GM12878 (cell line): ENCODE results near the gene METRN. TPM values are rescaled to one million over a fixed set of nuclear protein-coding genes. Genes with fewer than 3 reads are reported as not detected.

Experiments
- ATAC-seq: fragments of 200-7000 bp; cut with Tn5 transposase; 3 replicates; pipeline ENCODE4 v1.9.1; 2020; ENCODE audit warnings: mild to moderate bottlenecking, moderate library complexity
- BruUV-seq: library from RNA; stranded (reverse); fragments of 400-500 nt; replicated peaks from 2 replicates; lab custom pipeline; 2021; lab: Mats Ljungman, UMichigan
- CTCF ChIA-PET: fragments of 300-600 bp; sonication (Branson Sonifier 250); formaldehyde crosslinking; extraction: SDS; loops from one replicate; lab custom pipeline; 2021; ENCODE audit warnings: inconsistent platforms; lab: Yijun Ruan, JAX
- POLR2A ChIA-PET: fragments of 350-600 bp; formaldehyde crosslinking; extraction: SDS; loops from one replicate; lab custom pipeline; 2021; ENCODE audit warnings: inconsistent platforms; lab: Charles Lee
- RAD21 ChIA-PET: fragments of 300-600 bp; sonication (Branson Sonifier 250); formaldehyde crosslinking; loops from one replicate; lab custom pipeline; 2023; ENCODE audit warnings: antibody characterized with exemption; ENCODE audit not compliant: unreplicated experiment; lab: Charles Lee
- SMC1A ChIA-PET: fragments of 300-600 bp; sonication (Branson Sonifier 250); formaldehyde crosslinking; loops from one replicate; lab custom pipeline; 2023; ENCODE audit not compliant: unreplicated experiment, uncharacterized antibody; lab: Charles Lee
- DNase-seq: peaks from one replicate; pipeline ENCODE4 v3.0.0-alpha.2; 2011; ENCODE audit warnings: low read depth, low spot score
- FAIRE-seq: peaks from 3 replicates; lab custom pipeline; 2011; peaks lifted over from hg19 to GRCh38; lab: Jason Lieb, UNC
- H2AFZ ChIP-seq: 2 replicates; pipeline ENCODE4 v1.6.0; 2011; ENCODE audit warnings: low read depth, low read length, control low read depth; ENCODE audit not compliant: control insufficient read depth
- H3K27ac ChIP-seq: 2 replicates; pipeline ENCODE4 v1.5.1; 2011; ENCODE audit warnings: control low read depth; ENCODE audit not compliant: control insufficient read depth, insufficient read depth
- H3K27me3 ChIP-seq, 2 experiments: replicated peaks in 1 of 2; 2 replicates each; pipeline versions ENCODE4 v1.6.0 to v1.6.1; 2011; ENCODE audit warnings: low read length in 1 of 2; ENCODE audit not compliant: control insufficient read depth in 2 of 2, insufficient read depth in 2 of 2
- H3K36me3 ChIP-seq, 2 experiments: 2 replicates each; pipeline ENCODE4 v1.5.1; 2011; ENCODE audit warnings: low read length in 1 of 2; ENCODE audit not compliant: control insufficient read depth in 2 of 2, insufficient read depth in 2 of 2
- H3K4me1 ChIP-seq: 2 replicates; pipeline ENCODE4 v1.6.1; 2011; ENCODE audit warnings: mild to moderate bottlenecking, low read length, moderate library complexity, mixed read lengths; ENCODE audit not compliant: control insufficient read depth, insufficient read depth
- H3K4me2 ChIP-seq: 2 replicates; pipeline ENCODE4 v1.6.0; 2011; ENCODE audit warnings: control low read depth; ENCODE audit not compliant: control insufficient read depth, insufficient read depth
- H3K4me3 ChIP-seq: fragments of 200-600 bp; sonication (generic); 2 replicates; pipeline ENCODE4 v1.5.1; 2016
- H3K79me2 ChIP-seq: 2 replicates; pipeline ENCODE4 v1.6.0; 2011; ENCODE audit warnings: low read length; ENCODE audit not compliant: control insufficient read depth, insufficient read depth
- H3K9ac ChIP-seq: 2 replicates; pipeline ENCODE4 v1.8.0; 2011; ENCODE audit warnings: low read length, control low read depth, mixed read lengths; ENCODE audit not compliant: control insufficient read depth, insufficient read depth
- H3K9me3 ChIP-seq: replicated peaks from 3 replicates; pipeline ENCODE4 v1.5.1; 2011; ENCODE audit warnings: mild to moderate bottlenecking, low read length; ENCODE audit not compliant: control insufficient read depth, insufficient read depth
- H4K20me1 ChIP-seq: 2 replicates; pipeline ENCODE4 v1.6.0; 2011; ENCODE audit not compliant: control insufficient read depth, insufficient read depth
- CHD4 ChIP-seq: fragments of 200-600 bp; sonication (generic); IDR thresholded peaks from 2 replicates; pipeline ENCODE4 v1.6.1; 2016; ENCODE audit warnings: mild to moderate bottlenecking
- NBN ChIP-seq: fragments of 450-650 bp; IDR thresholded peaks from 2 replicates; pipeline ENCODE4 v1.6.1; 2016
- NFXL1 ChIP-seq: fragments of 450-650 bp; IDR thresholded peaks from 2 replicates; pipeline ENCODE4 v1.6.1; 2017; ENCODE audit warnings: antibody characterized with exemption, mild to moderate bottlenecking, borderline replicate concordance
- POLR2A ChIP-seq: IDR thresholded peaks from 2 replicates; pipeline ENCODE4 v1.6.1; 2011; ENCODE audit warnings: low read depth, mild to moderate bottlenecking, low read length
- SMAD5 ChIP-seq: IDR thresholded peaks from 2 replicates; pipeline ENCODE4 v1.6.1; 2016; ENCODE audit warnings: antibody characterized with exemption, low read depth
- WGBS: methylation state at CpG from one replicate; pipeline ENCODE4 v1.1.6; 2016; ENCODE audit warnings: low lambda C conversion rate; ENCODE audit not compliant: insufficient replicate concordance, insufficient coverage; ENCODE audit errors: missing lambda C conversion rate; 5-methylcytosine and 5-hydroxymethylcytosine counted together
- in situ Hi-C: fragments of 300-500 bp; cut with MboI; formaldehyde crosslinking; loops from 9 replicates; pipeline ENCODE4 v1.14.3; 2018; ENCODE audit warnings: mixed read lengths
- intact Hi-C: fragments of 100-400 bp; cut with micrococcal nuclease; formaldehyde crosslinking; loops from one replicate; pipeline ENCODE4 v1.14.2; 2022; ENCODE audit not compliant: unreplicated experiment
- polyA plus RNA-seq, 11 experiments: library from polyadenylated mRNA; depleted of rRNA in 4 of 11; unstranded in 6 of 11; stranded (reverse) in 5 of 11; fragments of >200 nt; fragmentation: Nextera tagmentation in 4 of 11; fragmentation: Illumina TruSeq in 1 of 11; extraction: Ambion mirVana in 4 of 11; extraction: Trizol in 1 of 11; gene quantifications; 1 replicate in 1 of 11; 2 replicates in 10 of 11; pipeline versions ENCODE4 v1.2.1 to v1.2.3, GENCODE V29; 2011 to 2016; ENCODE audit warnings: inconsistent platforms in 2 of 11, missing spikeins in 2 of 11, low read depth in 1 of 11
- total RNA-seq, 4 experiments: library from RNA; depleted of rRNA in 3 of 4; stranded (reverse); fragments of >200 nt in 3 of 4; fragmentation: Illumina TruSeq in 1 of 4; extraction: Trizol in 1 of 4; gene quantifications; 2 replicates each; pipeline versions ENCODE4 v1.2.1 to v1.2.3, GENCODE V29; 2013 to 2021
- TF ChIP-seq, protein P1 (sequence below): fragments of 450-650 bp; formaldehyde crosslinking; IDR thresholded peaks from 2 replicates; pipeline ENCODE4 v1.5.0; 2022; ENCODE audit warnings: mild to moderate bottlenecking, missing genetic modification characterization

The METRN gene
- total and polyA plus RNA-seq, 10 of the 15 experiments (the other 5 are each of a cell fraction or from before 2014, with no cell fraction given) = 0.11 to 12.8 (median 1.1) TPM; not detected in 1

DNA sequence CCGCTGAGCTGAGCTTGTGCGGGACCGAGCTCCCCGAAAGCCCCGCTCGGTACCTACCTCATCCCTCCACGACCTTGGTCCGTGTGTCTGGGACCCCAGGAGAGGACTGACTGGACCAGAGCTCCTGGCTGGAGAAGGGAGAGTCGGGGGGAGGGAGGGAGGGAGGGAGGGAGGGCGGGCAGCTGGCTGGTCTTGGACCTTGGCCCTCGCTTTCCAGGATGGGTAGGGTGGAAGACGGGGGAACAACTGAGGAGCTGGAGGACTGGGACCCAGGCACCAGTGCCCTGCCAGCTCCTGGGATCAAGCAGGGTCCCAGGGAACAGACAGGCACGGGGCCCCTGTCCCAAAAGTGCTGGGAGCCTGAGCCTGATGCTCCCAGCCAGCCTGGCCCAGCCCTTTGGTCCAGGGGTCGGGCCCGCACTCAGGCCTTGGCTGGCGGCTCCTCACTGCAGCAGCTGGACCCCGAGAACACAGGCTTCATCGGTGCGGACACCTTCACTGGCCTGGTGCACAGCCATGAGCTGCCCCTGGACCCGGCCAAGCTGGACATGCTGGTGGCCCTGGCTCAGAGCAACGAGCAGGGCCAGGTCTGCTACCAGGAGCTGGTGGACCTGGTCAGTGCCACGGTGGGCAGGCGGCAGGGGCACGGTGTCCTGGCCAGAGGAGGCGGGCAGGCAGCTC lies 38.9 kb upstream of the METRN start:
- H3K4me1 ChIP-seq = no peaks in the 10 kb centered on the region
- peaks cover 7% of the 10 kb centered on the region for H3K79me2 ChIP-seq
- ATAC-seq (no peak), DNase-seq (no peak), FAIRE-seq (no peak)
- RAD21 ChIA-PET = interaction anchor here (0.8 kb wide), 1 partner anchor 40 kb away, joined by 3 read pairs; the partner anchor contains the start of gene METTL26
- BruUV-seq = no TSS peak
- H2AFZ ChIP-seq = no peak overlapping the region
- H3K9me3 ChIP-seq = no peaks in the 10 kb centered on the region
- intact Hi-C loops = no loop called here
- SMC1A ChIA-PET = no interaction called here
- H3K4me3 ChIP-seq = no peak overlapping the region
- POLR2A ChIA-PET = no interaction called here
- H3K27me3 ChIP-seq = no peaks in the 10 kb centered on the region
- 61% methylated on average over 19 of the region's 25 CpGs for WGBS
- no peak overlapping the region for H3K4me2 ChIP-seq
- no peak overlapping the region for H3K9ac ChIP-seq
- TF ChIP-seq SMAD5 = no peak
- peak; percentile 16; the same call in 1 of the 2 replicates for TF ChIP-seq POLR2A
- no peak for TF ChIP-seq CHD4
- TF ChIP-seq NFXL1 = no peak
- TF ChIP-seq NBN = no peak
- TF ChIP-seq, protein P1, sequence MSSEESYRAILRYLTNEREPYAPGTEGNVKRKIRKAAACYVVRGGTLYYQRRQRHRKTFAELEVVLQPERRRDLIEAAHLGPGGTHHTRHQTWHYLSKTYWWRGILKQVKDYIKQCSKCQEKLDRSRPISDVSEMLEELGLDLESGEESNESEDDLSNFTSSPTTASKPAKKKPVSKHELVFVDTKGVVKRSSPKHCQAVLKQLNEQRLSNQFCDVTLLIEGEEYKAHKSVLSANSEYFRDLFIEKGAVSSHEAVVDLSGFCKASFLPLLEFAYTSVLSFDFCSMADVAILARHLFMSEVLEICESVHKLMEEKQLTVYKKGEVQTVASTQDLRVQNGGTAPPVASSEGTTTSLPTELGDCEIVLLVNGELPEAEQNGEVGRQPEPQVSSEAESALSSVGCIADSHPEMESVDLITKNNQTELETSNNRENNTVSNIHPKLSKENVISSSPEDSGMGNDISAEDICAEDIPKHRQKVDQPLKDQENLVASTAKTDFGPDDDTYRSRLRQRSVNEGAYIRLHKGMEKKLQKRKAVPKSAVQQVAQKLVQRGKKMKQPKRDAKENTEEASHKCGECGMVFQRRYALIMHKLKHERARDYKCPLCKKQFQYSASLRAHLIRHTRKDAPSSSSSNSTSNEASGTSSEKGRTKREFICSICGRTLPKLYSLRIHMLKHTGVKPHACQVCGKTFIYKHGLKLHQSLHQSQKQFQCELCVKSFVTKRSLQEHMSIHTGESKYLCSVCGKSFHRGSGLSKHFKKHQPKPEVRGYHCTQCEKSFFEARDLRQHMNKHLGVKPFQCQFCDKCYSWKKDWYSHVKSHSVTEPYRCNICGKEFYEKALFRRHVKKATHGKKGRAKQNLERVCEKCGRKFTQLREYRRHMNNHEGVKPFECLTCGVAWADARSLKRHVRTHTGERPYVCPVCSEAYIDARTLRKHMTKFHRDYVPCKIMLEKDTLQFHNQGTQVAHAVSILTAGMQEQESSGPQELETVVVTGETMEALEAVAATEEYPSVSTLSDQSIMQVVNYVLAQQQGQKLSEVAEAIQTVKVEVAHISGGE (CRISPR knock-in tag) = no peak
- TF ChIP-seq, all 136 proteins: peak for 1
- CTCF ChIA-PET = interaction anchor here (0.7 kb wide), 1 partner anchor 535 kb away, joined by 3 read pairs; no protein-coding TSS in a partner anchor
- Histone ChIP-seq H4K20me1 (no peaks in the 10 kb centered on the region; the same call in 1 of the 2 replicates), H3K27ac (no peak overlapping the region), H3K36me3 (peaks cover 0 to 11% of the 10 kb centered on the region in 2 experiments; a peak in 2 of 4 replicates)
- in situ Hi-C loops = no loop called here
